Measurements from ENCODE around the gene MAP2K5. TPM values are rescaled to one million over a fixed set of nuclear protein-coding genes. Genes with fewer than 3 reads are reported as not detected.

Gene MAP2K5
- total RNA-seq, 1 experiment from 2014 or later = 22.2 TPM

DNA sequence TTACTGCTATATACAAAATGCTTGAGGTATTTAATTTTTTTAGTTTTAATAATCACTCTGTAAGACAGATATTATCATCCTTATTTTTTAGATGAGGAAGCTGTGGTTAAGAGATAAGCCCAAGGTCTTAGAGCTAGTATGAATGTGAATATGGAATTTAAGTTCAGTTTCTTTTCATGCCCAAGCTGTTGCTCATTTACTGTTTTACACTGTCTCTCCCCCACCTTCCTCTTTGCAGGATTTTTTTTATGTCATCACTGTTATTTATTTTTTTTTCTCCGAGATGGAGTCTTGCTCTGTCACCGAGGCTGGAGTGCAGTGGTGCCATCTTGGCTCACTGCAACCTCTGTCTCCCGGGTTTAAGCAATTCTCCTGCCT is 22.5 kb downstream of the MAP2K5 start:
- no TSS peak for BruUV-seq (replicated peaks)
- intact Hi-C loops (cut with micrococcal nuclease; ENCODE audit: unreplicated experiment) = no loop called here
- no peaks in the 10 kb centered on the region for H3K36me3 Mint-ChIP-seq (ENCODE audit: insufficient read depth, unreplicated experiment)
- CTCF ChIA-PET = no interaction called here
- H3K4me1 Mint-ChIP-seq (ENCODE audit: low read depth, unreplicated experiment) = no peaks in the 10 kb centered on the region
- H3K9me3 Mint-ChIP-seq (ENCODE audit: low read depth, unreplicated experiment) = no peaks in the 10 kb centered on the region
- H3K27ac Mint-ChIP-seq (ENCODE audit: unreplicated experiment) = no peak overlapping the region
- no peak for DNase-seq
- no peak for TF ChIP-seq CTCF (IDR thresholded peaks at IDR 0.05; ENCODE audit: unreplicated experiment)
- H3K4me3 Mint-ChIP-seq (ENCODE audit: low read depth, unreplicated experiment) = no peak overlapping the region
- no peaks in the 10 kb centered on the region for H3K27me3 Mint-ChIP-seq (ENCODE audit: unreplicated experiment)

DNA sequence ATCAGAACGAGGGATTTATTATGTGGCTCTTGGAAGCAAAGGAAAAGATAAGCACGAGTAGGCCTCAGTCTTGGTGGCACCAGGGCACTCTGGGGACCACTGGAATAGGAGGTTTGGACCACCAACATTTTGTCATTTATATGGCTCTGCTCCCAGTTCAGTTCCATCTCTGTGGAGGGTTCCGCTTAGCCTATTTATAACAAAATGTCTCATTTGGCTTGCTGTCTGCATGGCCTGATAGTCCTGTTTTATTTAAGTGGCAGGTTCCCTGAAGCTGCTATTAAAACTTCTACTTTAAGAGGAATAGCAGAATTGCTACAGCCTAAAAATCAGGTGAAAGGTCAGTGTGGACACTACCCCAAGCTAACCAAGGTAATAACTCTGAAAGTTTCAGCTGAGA is 27.2 kb downstream of the MAP2K5 start:
- CTCF ChIA-PET = interaction anchor here (0.6 kb wide), 1 partner anchor 16 kb away, joined by 3 read pairs; no protein-coding TSS in a partner anchor
- no peak for TF ChIP-seq CTCF (IDR thresholded peaks at IDR 0.05; ENCODE audit: unreplicated experiment)

GRCh38 chr15:67570875-67571647 is 28.6 kb downstream of the MAP2K5 start:
- Mint-ChIP-seq H3K27me3 (ENCODE audit: unreplicated experiment) (no peaks in the 10 kb centered on the region), H3K4me1 (ENCODE audit: low read depth, unreplicated experiment) (no peaks in the 10 kb centered on the region), H3K9me3 (ENCODE audit: low read depth, unreplicated experiment) (no peaks in the 10 kb centered on the region), H3K36me3 (ENCODE audit: insufficient read depth, unreplicated experiment) (no peaks in the 10 kb centered on the region), H3K4me3 (ENCODE audit: low read depth, unreplicated experiment) (no peak overlapping the region), H3K27ac (ENCODE audit: unreplicated experiment) (no peak overlapping the region)
- CTCF ChIA-PET = no interaction called here
- no TSS peak for BruUV-seq (replicated peaks)
- intact Hi-C loops (cut with micrococcal nuclease; ENCODE audit: unreplicated experiment) = no loop called here
- TF ChIP-seq CTCF (IDR thresholded peaks at IDR 0.05; ENCODE audit: unreplicated experiment) = no peak
- no peak for DNase-seq

More for the DNA sequence above, 27.2 kb downstream of the MAP2K5 start:
- intact Hi-C loops (cut with micrococcal nuclease; ENCODE audit: unreplicated experiment) = no loop called here
- Mint-ChIP-seq H3K4me1 (ENCODE audit: low read depth, unreplicated experiment) (no peaks in the 10 kb centered on the region), H3K27ac (ENCODE audit: unreplicated experiment) (no peak overlapping the region), H3K4me3 (ENCODE audit: low read depth, unreplicated experiment) (no peak overlapping the region), H3K9me3 (ENCODE audit: low read depth, unreplicated experiment) (no peaks in the 10 kb centered on the region), H3K27me3 (ENCODE audit: unreplicated experiment) (no peaks in the 10 kb centered on the region), H3K36me3 (ENCODE audit: insufficient read depth, unreplicated experiment) (no peaks in the 10 kb centered on the region)
- no peak for DNase-seq
- BruUV-seq (replicated peaks) = no TSS peak

DNA sequence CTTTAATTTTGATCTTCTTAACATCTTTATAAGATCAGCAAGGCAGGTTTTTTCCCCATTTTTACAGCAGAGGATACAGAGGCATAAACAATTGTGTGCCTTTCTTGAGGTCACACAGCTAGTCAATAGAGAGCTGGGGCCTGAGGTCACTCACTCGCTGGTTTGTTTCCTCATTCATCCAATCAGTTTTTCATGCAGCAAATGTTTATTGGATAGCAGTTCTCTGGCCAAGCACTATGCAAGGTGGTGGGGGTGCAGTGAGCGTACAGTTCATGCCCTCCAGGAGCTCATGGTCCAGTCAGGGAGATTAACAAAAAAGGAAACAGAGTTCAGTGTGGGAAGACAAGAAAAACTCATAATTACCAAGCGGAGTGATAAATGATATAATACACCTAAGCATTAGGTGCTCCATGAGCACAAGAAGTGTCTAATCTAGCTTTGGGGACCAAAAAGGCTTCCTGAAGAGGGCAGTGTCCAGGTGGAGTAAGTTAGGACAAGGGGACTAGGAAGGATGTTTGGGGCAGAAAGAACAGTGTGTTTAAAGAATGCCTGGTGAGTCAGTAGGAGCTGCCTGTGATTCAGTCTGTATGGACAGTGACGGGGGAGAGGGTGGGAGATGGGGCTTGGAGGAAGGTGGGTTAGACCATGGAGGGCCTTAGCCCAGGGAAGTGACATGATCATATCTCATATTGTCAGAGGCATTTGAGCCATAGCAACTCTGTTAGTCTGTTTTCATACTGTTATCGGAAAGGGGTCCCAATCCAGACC is 29.3 kb downstream of the MAP2K5 start:
- Mint-ChIP-seq H3K4me3 (ENCODE audit: low read depth, unreplicated experiment) (no peak overlapping the region), H3K27ac (ENCODE audit: unreplicated experiment) (no peak overlapping the region), H3K27me3 (ENCODE audit: unreplicated experiment) (no peaks in the 10 kb centered on the region), H3K36me3 (ENCODE audit: insufficient read depth, unreplicated experiment) (no peaks in the 10 kb centered on the region), H3K9me3 (ENCODE audit: low read depth, unreplicated experiment) (no peaks in the 10 kb centered on the region), H3K4me1 (ENCODE audit: low read depth, unreplicated experiment) (no peaks in the 10 kb centered on the region)
- BruUV-seq (replicated peaks) = no TSS peak
- no peak for TF ChIP-seq CTCF (IDR thresholded peaks at IDR 0.05; ENCODE audit: unreplicated experiment)
- CTCF ChIA-PET = interaction anchor here (0.5 kb wide), 1 partner anchor 581 kb away, joined by 3 read pairs; no protein-coding TSS in a partner anchor
- intact Hi-C loops (cut with micrococcal nuclease; ENCODE audit: unreplicated experiment) = no loop called here
- DNase-seq = no peak

Measured in Calu3 (cell line).